HG03378 (cell line): ENCODE data around the gene ENPP5.

Source experiments
- ATAC-seq: cut with Tn5 transposase; IDR thresholded peaks from one replicate; pipeline ENCODE4 v1.9.1; 2021; ENCODE audit warnings: mild to moderate bottlenecking, moderate library complexity; ENCODE audit not compliant: unreplicated experiment

The ENPP5 gene

GRCh38 chr6:46170357-46171289, at the start of gene ENPP5:
TSS of gene ENPP5 (minus strand) at chr6:46170980. CDS start at chr6:46168262, 2,718 bp downstream.
- peak; percentile 69 for ATAC-seq

DNA sequence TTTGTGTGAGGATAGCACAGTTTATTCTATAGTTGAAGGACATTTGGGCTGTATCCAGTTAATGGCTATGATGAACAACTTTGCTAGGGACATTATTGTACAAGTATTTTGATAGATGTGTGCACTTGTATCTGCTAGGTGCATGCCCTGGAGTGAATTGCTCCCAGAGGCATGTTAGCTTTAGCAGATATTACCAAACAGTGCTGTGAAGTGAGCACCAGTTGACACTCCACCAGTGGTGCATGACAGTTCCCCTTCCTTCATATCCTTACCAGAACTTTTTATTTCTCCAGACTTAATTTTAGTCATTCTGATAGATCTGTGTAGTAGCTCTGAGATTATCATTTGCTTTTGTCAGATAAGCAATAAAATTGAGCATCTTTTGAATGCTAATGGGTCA, 48.9 kb upstream of the ENPP5 start:
- ATAC-seq, result no peak

DNA sequence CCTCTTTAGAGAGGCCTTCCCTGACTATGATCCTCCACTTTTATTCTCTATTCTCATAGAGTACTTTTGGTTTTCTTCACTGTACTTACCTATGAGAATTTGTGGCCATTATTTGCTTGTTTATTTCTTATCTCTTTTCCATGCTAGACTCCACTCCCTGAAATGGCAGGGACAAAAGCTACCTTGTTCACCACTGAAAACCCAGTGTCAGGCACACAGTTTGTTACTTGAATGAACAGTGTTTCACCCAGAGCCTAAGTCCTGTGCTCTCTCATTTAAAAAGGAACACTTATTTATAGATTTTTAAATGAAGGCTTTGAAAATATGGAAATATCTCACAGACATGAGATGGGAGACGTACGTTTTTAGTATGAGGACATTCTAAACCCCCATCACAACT, 47.7 kb upstream of the ENPP5 start:
- ATAC-seq, result no peak

GRCh38 chr6:46217671-46218131, 46.9 kb upstream of the ENPP5 start:
- ATAC-seq, result peak; percentile 78

DNA sequence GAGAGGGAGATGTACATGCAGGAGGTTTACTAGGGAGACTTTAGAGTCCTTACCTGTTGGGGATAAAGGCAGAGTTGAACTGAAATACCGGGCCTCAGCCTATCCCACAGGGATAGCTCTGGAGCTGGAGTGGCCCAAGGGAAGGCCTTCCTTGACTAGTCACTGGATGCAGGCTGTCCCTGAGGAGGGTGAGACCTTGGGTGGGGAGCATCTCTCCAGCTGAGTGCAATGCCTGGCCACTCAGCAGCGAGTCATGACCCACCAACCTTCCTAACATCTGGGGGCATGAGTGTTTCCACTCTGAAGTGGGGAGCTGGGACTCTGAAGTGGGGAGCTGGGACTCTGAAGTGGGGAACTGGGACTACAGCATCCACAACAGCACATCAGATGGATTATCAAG, 46.1 kb upstream of the ENPP5 start:
- ATAC-seq, result no peak

DNA sequence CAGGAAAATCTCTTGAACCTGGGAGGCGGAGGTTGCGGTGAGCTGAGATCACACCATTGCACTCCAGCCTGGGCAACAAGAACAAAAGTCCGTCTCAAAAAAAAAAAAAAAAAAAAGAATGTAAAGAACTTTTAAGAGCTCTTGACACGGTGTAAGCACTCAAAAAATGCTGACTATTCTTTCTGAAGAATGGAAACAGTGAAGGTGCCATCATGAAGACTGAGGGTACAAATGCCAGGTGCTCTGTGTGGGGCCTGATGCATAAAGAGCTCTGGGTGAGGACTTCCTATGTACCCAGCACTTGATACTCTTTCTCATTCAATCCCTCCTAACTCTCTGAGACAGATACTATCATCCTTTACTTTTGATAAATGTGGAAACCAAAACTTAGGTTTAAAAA, 45.0 kb upstream of the ENPP5 start:
- no peak for ATAC-seq

GRCh38 chr6:46215213-46215612, 44.4 kb upstream of the ENPP5 start:
- ATAC-seq, result no peak

GRCh38 chr6:46211917-46212316, 41.1 kb upstream of the ENPP5 start:
- no peak for ATAC-seq

- no peak for ATAC-seq
Measured at GRCh38 chr6:46210294-46210693, 39.5 kb upstream of the ENPP5 start.

GRCh38 chr6:46208303-46208702, 37.5 kb upstream of the ENPP5 start:
- ATAC-seq, result no peak

- no peak for ATAC-seq
Measured at GRCh38 chr6:46207174-46207573, 36.4 kb upstream of the ENPP5 start.

DNA sequence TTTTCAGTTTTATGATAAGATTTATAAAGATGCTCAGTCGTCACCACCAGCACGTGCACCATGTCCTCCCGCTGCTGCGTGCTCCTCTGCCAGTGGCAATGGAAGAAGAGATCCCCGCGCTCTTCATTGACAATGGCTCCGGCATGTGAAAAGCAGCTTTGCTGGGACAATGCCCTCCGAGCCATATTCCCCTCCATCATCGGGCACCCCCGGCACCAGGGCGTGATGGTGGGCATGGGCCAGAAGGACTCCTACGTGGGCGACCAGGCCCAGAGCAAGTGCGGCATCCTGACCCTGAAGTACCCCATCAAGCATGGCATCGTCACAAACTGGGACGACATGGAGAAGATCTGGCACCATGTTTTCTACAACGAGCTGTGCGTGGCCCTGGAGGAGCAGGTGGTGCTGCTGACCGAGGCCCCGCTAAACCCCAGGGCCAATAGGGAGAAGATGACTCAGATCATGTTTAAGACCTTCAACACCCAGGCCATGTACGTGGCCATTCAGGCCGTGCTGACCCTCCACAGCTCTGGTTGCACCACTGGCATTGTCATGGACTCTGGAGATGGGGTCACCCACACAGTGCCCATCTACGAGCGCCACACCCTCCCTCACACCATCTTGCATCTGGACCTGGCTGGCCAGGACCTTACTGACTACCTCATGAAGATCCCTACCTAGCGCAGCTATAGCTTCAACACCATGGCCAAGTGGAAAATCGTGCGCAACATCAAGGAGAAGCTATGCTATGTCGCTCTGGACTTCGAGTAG, 34.3 kb upstream of the ENPP5 start:
- no peak for ATAC-seq

- ATAC-seq, result no peak
Measured at GRCh38 chr6:46203391-46204177, 32.8 kb upstream of the ENPP5 start.

GRCh38 chr6:46201702-46202101, 30.9 kb upstream of the ENPP5 start:
- no peak for ATAC-seq

- no peak for ATAC-seq
Measured at GRCh38 chr6:46199387-46199786, 28.6 kb upstream of the ENPP5 start.

GRCh38 chr6:46191961-46192360, 21.2 kb upstream of the ENPP5 start:
- ATAC-seq, result no peak

GRCh38 chr6:46190889-46191288, 20.1 kb upstream of the ENPP5 start:
- ATAC-seq, result no peak

DNA sequence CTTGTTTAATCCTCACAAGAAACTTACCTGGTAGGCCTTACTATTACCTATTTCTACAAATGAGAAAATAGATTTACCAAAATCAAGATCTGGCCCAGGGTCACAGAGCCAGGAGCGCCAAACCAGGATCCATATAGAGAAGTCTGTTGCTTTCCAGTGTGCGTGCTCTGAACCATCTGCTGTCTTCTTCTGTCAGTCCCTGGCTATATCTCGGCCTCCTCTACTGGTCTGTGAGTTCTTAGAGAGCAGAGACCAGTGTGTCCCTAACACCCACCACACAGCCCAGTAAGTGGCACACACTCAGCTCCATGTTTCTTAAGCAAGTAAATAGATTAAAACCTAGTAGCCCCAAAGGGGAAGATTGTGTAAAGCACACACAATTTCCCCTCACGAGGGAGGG, 18.9 kb upstream of the ENPP5 start:
- ATAC-seq, result no peak

DNA sequence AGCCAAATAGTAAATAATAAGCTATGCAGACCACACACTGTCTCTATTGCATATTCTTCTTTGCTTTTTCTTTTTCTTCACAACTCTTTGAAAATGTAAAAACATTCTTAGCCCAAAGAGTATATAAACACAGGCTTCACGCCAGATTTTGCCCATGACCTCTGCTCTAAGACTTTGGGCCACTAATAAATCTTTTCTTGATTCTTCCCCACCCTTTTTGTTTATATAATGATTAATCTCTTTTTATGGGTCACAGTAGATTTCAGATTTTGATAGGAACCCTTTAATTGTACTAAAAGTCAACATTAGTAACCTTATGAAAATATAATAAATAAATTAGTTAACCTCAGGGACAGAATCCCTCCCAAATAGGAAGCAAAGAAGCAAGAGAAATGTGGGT, 15.8 kb upstream of the ENPP5 start:
- ATAC-seq, result no peak

DNA sequence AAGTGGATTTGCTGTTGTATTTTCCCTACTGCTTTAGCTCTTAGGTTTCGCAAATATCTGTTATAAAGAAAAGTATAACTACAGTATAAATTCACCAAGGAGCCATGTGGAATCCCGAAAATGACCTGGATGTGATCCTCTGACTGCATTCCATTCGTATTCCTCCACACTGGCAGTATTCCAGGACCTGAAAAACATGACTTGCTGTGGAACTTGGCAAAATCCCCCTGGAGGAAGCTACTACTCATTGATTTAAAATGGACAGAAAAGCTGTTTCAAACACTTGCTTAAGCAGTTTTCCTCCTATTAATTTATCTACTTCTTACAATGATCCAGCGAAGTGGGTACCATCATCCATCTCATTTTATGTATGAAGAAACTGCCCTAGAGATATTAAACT, 13.3 kb upstream of the ENPP5 start:
- ATAC-seq, result no peak

DNA sequence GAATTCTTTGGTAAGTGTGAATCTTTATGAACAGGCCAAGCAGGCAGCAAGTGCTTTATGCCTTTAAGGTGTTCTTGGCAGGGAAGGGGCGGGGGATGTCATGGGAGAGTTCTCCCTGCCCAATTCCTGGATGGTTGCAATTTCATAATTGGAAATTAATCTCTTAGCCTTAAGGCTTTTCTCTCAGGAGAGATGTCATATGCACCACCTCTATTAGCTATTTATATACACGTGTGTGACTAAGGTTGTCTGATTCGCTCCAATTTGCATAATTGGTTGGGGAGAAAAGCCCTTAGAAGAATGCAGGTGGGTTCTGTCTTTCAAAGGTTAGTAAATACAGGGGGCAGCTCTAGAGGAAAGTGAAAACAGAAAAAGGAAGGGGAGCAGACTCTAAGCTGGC, 5.2 kb upstream of the ENPP5 start:
- no peak for ATAC-seq
